ENCODE results near the gene C1QBP.
"Not testable (repeated sequence)": the region's sequence is repeated elsewhere in the genome, so short reads cannot be mapped to it uniquely, and the experiment has no call there.

C1QBP gene

GRCh38 chr17:5435781-5436315, 3.1 kb downstream of the C1QBP start:
- DNase-seq, result not testable (repeated sequence)

GRCh38 chr17:5434984-5435383, 4.0 kb downstream of the C1QBP start:
- DNase-seq, result no peak

GRCh38 chr17:5431949-5432556, 6.9 kb downstream of the C1QBP start:
- no peak for DNase-seq

GRCh38 chr17:5431234-5431633, 7.7 kb downstream of the C1QBP start:
- DNase-seq, result not testable (repeated sequence)

- DNase-seq, result no peak
Observed at GRCh38 chr17:5430413-5430999, 8.4 kb downstream of the C1QBP start.

GRCh38 chr17:5429191-5429887, 9.6 kb downstream of the C1QBP start:
- DNase-seq, result no peak

GRCh38 chr17:5425826-5426225, 13.1 kb downstream of the C1QBP start:
- DNase-seq, result no peak

- no peak for DNase-seq
Observed at GRCh38 chr17:5424909-5425308, 14.0 kb downstream of the C1QBP start.

GRCh38 chr17:5422505-5422904, 16.4 kb downstream of the C1QBP start:
- DNase-seq, result no peak

GRCh38 chr17:5419959-5420653, 18.8 kb downstream of the C1QBP start, which contains the start of gene RPAIN:
Gene RPAIN, plus strand, starts transcription at chr17:5420182. Its CDS starts 29 bp downstream, at chr17:5420211.
- DNase-seq, result peak; percentile 95

GRCh38 chr17:5419356-5419958, 19.5 kb downstream of the C1QBP start, which contains the start of gene NUP88:
Gene NUP88, minus strand, starts transcription at chr17:5419662. Its CDS starts 12 bp downstream, at chr17:5419650.
- peak; percentile 95 for DNase-seq

- DNase-seq, result no peak
Observed at GRCh38 chr17:5418858-5419355, 20.0 kb downstream of the C1QBP start.

- no peak for DNase-seq
Observed at GRCh38 chr17:5416901-5417300, 22.1 kb downstream of the C1QBP start.

GRCh38 chr17:5413682-5414081, 25.3 kb downstream of the C1QBP start:
- DNase-seq, result no peak

GRCh38 chr17:5410594-5411272, 28.2 kb downstream of the C1QBP start:
- DNase-seq, result no peak

GRCh38 chr17:5408186-5408585, 30.8 kb downstream of the C1QBP start:
- DNase-seq, result no peak

GRCh38 chr17:5405400-5405799, 33.6 kb downstream of the C1QBP start:
- no peak for DNase-seq

GRCh38 chr17:5399767-5400166, 39.2 kb downstream of the C1QBP start:
- DNase-seq, result no peak

GRCh38 chr17:5396612-5397011, 42.3 kb downstream of the C1QBP start:
- no peak for DNase-seq

GRCh38 chr17:5391678-5392077, 47.3 kb downstream of the C1QBP start:
- no peak for DNase-seq
